NCI-H128 (cell line): ENCODE data around the gene RADIL.

Experiments
- DNase-seq: peaks from one replicate; lab custom pipeline; 2025; ENCODE audit not compliant: unreplicated experiment; lab: John Stamatoyannopoulos, UW

Gene RADIL

GRCh38 chr7:4832711-4833110 is 50.8 kb downstream of the RADIL start:
- DNase-seq = no peak

- no peak for DNase-seq
Observed at GRCh38 chr7:4831723-4832495, 51.6 kb downstream of the RADIL start.

- DNase-seq = no peak
Observed at GRCh38 chr7:4830176-4830575, 53.3 kb downstream of the RADIL start.

- no peak for DNase-seq
Observed at GRCh38 chr7:4828720-4829383, 54.7 kb downstream of the RADIL start.

GRCh38 chr7:4825081-4825480 is 58.4 kb downstream of the RADIL start:
- DNase-seq = no peak

- DNase-seq = no peak
Observed at GRCh38 chr7:4824120-4824775, 59.3 kb downstream of the RADIL start.

- DNase-seq = no peak
Observed at GRCh38 chr7:4823441-4824119, 59.9 kb downstream of the RADIL start.

- DNase-seq = no peak
Observed at GRCh38 chr7:4822677-4823076, 60.8 kb downstream of the RADIL start.

GRCh38 chr7:4820967-4821471 is 62.5 kb downstream of the RADIL start:
- DNase-seq = no peak

- no peak for DNase-seq
Observed at GRCh38 chr7:4820405-4820966, 63.0 kb downstream of the RADIL start.

GRCh38 chr7:4819560-4820404 is 63.7 kb downstream of the RADIL start:
- DNase-seq = no peak

GRCh38 chr7:4818000-4818794 is 65.3 kb downstream of the RADIL start:
- DNase-seq = no peak

GRCh38 chr7:4817178-4817901 is 66.2 kb downstream of the RADIL start:
- DNase-seq = no peak

GRCh38 chr7:4816419-4817080 is 67.0 kb downstream of the RADIL start:
- DNase-seq = no peak

GRCh38 chr7:4815609-4816418 is 67.7 kb downstream of the RADIL start:
- no peak for DNase-seq

GRCh38 chr7:4815121-4815520 is 68.4 kb downstream of the RADIL start:
- DNase-seq = no peak

GRCh38 chr7:4814433-4814832 is 69.1 kb downstream of the RADIL start:
- DNase-seq = no peak
